GM21367 (cell line): ENCODE data around the gene TXNDC8.
"Not testable (repeated sequence)": the region's sequence is repeated elsewhere in the genome, so short reads cannot be mapped to it uniquely, and the experiment has no call there.

ENCODE experiments used
- ATAC-seq: cut with Tn5 transposase; IDR thresholded peaks from one replicate; pipeline ENCODE4 v1.9.1; 2021; ENCODE audit not compliant: unreplicated experiment

The TXNDC8 gene

DNA sequence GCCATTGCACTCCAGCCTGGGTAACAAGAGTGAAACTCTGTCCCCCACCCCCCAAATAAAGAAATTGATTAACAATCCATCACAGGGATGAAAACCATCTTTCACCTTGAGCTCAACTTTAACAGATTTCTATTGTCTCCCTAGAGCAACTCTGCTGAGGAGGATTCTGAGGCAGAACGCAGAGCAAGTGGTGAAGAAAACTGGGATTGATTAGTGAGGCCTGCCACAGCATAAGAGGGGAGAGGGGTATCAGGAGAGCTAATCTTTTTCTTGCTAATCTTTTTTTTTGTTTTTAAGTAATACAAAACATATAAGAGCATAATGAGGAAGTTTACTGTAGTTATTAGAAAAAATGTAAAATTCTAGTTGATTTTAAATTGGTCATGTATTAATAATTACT is 8.9 kb downstream of the TXNDC8 start:
- no peak for ATAC-seq

DNA sequence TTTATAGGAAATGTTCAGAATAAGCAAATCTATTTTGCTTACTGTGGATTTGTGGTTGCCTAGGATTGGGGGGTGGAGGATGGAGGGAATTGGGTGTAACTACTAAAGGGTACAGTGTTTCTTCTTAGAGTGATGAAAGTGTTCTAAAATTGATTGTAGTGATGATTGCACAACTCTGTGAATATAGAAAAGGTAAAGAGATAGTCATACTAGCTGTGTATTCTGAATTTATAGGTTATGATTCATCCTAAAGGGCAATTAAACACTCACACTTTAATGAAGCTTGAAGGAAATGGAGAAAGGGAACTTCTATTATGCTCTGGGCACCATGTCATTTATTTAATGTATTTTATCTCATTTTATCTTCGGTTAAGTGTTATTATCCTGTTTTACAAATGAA is 9.9 kb downstream of the TXNDC8 start:
- no peak for ATAC-seq

DNA sequence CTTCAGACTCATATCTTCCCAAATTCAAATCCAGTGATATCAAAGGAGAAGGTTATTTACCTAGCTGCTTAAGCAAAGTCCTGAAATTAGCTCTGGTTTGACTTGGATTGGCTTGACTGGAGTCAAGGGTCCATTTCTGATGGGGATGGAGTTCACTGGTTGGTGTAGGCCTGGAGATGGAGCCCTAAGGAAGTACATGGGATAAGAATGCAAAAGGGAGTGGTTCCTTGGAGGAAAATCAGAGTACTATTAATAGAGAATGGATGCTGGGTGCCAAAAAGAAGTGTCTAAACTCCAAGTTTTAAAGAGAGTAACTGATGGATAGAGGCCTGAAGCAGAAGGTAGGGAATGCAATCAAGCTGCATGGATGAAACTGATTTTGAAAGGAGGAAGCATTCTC is 13.8 kb downstream of the TXNDC8 start:
- no peak for ATAC-seq

DNA sequence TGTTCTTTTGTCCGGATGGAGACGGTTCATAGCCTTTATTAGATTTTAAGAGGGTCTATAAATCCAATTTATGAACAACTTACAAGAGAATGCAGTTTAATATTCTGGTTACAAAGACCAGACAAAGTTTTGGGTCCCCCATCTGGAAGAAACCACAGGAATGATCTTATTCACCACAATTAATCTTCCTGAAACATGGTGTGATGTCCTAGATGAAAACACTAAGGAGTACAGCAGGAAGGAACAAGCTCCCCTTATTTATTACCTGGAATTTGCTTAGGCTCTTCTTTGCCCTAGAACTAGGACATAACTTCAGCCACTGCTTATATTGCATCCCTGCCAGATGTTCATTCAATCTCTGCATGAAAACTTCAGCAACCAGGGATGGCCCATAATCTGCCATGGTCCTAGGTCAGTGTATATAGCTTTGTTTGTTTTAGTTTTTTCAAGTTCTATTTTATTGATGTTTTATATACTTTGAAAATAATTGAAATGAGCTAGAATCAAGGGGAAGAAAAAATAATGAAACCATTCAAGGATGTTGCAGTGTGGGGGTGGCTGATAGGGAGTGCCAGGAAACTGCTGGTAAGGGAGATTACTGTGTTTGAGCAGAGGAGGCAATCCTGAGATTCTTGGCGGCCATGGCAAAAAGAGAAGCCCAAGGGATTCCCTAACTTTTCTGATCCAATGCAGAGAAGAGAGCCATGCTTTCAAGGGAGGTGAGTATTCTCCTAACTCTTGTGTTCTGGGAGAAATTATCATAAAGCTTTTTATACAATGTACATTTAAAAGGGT is 16.8 kb downstream of the TXNDC8 start:
- no peak for ATAC-seq

DNA sequence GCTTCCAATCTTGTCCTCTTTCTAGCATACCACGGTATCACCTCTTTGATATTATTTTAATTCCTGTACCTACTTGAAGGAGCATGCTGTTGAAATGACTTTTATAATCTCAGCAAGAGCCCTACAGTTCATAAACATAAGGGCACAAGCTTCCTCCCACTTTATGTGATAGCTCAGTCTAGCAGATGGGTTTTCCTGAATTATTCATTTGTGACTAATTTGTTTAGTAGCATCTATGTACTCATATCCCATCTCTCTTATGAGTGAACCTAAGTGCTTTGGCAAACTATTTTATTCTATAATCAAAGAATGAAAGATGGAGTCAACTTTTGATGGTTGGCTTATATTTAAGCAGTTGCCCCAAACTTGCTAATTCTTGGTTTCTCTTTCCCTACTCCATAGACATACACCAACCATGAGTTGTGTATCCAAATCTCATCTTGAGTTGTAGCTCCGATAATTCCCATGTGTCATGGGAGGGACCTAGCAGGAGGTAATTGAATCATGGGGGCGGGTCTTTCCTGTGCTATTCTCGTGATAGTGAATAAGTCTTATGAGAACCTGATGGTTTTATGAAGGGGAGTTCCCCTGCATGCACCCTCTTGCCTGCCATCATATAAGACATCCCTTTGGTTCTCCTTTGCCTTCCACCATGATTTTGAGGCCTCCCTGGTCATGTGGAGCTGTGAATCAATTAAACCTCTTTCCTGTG is 17.7 kb downstream of the TXNDC8 start:
- no peak for ATAC-seq

DNA sequence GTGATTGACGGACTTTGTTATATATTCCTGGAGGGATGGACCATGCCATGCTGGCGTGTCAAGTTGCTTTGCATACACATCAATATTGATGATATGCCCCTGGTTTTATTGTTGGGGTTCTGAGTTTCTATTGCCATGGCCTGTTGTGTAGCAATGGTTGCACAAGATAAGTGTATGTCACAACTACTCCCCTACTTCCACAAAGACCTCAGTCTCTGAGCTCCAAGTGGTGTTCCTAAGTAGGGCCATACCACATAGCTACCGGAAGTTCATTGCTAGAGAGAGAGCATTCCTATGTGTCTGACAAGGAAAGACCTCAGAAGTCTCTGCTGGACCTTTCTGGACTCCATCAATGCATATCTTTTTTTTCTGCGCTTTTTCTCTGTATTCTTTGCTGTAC is 19.8 kb downstream of the TXNDC8 start:
- no peak for ATAC-seq

DNA sequence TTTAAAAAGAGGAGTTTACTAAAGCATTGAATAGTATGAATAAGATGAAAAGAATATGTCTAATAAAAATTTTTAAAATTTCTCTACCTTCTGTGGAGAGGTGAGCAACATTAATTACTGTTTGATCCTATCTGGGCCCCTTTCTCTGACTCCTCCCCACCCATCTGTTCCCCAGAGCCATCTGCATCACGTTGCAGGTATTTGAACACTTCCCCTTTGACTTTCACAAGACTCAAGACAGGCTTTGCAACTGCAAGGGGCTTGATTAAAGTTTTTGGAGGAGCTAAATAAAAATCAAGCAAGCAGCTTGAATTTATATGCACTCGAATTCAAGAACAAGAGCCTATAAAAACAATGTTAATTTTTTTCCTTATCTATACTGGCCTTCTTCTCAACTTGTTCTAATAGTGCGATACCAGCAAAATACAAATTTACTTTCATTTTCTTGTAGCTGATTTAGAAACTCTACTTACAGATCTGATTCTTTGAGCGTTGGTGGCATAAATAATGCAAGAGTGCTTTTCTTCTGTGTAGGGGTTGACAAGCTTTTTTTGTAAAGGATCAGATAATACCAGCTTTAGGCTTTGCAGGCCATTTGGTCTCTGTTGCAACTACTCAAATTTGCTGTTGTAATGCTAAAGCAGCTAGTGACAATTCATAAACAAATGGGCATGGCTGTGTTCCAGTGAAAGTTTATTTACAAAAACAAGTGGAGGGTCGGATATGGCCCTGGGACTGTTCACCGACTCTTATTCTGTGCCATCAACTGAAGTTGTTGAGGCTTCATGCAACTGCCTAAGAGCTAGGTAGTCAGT is 21.2 kb downstream of the TXNDC8 start:
- peak; percentile 99 for ATAC-seq

DNA sequence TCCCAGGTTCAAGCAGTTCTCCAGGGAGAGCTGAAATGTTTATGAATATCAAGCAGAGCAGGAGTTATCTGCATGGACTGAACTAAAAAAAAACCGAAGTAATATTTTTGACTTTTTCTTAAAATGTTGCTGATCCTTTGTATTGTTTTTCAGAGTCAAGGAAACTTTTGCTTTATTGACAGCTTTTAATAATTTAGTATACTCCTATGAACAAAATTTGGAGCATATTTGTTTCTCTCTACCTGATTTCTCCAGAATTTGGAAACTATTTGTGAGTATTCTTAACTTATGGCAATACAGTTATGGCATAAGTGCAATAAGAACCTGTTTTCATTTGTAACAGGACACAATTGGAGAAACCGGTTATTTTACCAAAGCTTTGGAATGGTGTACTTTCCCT is 25.7 kb downstream of the TXNDC8 start:
- not testable (repeated sequence) for ATAC-seq

DNA sequence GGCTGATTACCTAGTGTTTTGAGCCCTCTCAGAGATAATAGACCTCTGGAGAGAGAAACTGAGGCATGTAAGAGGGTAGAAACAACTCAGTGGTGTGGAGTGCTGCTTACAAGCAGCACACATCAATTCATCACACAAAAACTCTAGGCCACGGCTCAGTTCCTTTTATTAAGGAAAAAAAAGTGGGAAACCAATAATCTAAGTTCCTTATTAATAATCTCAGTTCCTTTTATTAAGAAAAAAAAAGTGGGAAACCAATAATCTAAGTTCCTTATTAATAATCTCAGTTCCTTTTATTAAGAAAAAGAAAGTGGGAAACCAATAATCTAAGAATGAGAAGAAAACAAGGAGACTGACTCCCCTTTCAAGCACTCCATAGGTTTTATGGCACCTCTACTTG is 28.0 kb downstream of the TXNDC8 start:
- ATAC-seq = no peak

DNA sequence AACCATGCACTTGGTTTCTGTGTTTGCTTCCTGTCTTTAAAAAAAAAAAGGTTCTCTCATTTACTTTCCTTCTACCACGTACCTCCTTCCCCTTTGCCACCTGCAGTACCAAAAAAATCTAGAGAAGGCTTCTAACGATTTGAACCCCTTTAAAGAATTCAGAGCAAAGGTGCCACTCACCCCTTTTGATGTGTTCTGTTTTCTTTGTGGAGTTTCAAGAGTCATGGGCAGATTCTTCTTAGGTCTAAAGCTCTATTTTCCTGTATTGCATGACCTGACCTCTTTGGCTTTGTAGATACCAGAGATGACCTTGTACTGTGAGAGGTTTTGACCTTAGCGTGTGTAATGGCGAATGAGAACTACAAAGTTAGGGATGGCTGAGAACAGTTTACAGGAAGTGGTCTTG is 29.0 kb downstream of the TXNDC8 start:
- no peak for ATAC-seq

DNA sequence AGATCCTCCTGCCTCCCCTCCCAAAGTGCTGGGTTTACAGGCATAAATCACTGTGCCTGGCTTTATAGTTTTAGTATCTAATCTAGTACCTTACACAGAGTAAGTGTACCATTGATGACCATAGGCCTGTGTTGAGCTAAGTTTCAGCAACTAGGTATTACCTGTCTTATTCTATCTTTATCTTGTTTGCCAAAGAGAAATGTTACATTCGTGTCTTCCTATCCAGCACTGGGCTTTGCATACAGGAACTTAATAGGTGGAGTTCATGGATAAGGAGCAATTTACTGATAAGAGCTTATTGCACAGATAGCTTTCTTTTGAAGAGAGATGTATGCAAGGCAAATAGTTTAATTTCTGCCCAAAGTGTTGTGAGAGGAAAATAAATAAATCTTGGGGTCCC is 30.5 kb downstream of the TXNDC8 start:
- ATAC-seq = no peak

DNA sequence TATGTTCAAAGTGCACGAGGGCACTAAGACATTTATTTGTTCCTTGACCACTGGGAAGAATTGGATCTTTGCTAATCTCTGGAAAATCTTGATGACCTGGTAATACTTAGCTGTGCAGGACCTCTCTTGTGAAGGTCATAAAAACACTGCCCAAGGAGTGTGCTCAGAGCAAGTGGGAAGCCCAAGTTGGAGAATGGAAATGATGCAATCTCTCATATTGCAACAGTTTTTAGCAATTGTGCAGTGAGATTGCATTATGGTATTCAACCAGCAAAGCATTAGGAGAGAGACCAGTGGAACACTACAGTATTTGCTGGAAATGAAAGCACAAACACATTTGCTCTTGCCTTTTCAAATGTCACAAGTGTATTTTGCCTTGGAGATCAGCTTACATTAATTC is 34.5 kb downstream of the TXNDC8 start:
- ATAC-seq = no peak

DNA sequence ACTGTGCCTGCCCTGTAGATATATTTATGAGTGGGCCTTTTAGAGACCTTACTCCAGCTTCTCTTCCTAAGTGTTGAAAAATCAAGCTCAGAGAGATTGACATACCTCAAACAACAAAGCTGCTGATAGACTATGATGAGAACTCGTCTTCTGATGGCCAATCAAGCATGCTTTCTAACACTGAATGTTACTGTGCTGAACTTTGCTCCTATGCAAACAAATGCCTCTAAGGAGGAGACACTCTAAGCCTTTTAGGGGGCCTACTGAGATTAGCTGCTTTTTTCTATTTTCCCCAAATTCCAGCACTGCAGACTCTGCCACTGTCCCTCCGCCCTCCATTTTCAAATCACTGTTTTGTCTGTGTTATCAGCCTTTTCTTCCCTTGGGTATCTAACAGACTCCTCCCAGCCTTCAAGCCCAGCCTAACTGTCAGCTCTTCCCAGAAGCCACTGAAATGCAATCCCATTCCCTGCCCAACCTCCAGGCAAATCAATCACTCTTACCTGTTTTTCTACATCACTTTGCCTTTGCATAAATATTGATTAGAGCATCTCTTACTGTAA is 39.5 kb downstream of the TXNDC8 start:
- ATAC-seq = no peak

DNA sequence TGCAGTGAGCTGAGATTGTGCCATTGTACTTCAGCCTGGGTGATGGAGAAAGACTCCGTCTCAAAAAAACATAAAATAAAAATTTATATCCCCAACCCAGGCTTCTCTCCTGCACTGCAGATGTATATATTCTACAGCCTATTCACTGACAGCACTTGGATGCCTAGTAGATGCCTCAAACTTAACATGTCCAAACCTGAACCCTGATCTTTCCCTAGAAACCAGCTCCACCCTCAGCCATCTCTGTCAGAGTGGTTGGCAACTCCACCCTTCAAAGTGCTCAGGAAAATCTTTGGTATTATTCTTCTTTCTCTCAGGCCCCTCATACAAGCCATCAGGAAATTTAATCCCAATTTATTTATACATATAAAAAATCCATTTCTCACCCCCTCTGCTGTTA is 44.4 kb downstream of the TXNDC8 start:
- ATAC-seq = no peak

DNA sequence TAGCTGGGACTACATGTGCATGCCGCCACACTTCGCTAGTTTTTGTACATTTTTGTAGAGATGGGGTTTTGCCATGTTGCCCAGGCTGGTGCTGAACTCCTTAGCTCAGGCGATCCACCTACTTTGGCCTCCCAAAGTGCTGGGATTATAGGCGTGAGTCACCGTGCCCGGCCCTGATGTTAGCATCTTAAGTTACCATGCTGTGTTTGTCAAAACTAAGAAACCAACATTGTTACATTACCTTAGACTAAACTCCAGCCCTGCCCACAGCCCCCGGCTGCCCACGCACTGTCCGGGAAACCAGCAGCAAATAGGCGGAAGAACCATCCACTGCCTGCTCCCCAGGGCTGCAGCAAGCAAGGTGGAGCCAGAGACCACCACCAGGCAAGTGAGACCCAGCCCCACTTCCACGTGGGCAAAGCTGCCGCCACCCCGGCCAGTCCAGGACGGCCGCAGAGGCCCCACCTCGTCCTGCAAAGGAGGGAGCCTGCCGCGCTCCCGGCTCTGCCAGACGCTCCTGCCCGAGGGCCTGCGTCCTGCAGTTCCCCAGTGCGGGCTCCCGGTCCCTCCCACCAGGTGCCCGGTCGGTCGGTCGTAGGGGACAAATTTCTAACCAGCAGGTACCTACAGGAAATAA is 45.6 kb downstream of the TXNDC8 start:
- ATAC-seq = no peak

DNA sequence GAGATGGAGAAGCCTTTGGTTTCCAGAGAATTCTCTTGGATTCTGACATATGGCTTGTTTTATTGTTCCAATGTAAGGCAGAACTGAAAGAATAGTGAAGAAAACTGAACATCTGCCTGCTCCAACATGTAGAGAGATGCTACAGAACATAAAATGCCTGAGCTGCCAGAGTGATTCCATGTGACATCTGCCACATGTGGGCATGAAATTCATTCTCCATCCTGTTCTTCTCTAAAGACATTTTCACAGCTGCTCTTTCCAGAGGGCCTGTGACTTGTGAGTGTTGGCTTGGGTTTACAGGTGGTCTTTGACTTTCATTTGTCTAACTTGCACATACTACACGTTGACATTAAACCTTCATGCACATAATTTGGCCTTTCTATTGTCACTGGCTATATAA is 47.7 kb downstream of the TXNDC8 start:
- no peak for ATAC-seq

DNA sequence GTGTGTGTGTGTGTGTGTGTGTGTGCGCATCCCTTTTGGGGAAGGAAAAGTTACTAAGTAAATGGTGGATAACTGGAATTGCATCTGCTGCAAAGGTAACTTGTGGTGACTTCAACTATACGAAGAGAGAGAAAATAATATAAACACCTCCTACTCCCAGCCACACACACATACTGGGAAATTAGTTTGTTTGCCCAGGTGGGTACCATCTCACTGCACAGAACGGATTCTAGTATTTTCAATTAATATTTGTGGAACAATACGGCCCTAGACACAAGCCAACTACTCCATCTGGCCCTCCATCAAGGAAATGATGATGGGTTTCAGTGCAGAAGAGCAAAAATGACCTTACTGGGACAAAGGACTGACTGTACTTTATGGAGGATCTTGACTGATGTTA is 49.2 kb downstream of the TXNDC8 start:
- no peak for ATAC-seq

DNA sequence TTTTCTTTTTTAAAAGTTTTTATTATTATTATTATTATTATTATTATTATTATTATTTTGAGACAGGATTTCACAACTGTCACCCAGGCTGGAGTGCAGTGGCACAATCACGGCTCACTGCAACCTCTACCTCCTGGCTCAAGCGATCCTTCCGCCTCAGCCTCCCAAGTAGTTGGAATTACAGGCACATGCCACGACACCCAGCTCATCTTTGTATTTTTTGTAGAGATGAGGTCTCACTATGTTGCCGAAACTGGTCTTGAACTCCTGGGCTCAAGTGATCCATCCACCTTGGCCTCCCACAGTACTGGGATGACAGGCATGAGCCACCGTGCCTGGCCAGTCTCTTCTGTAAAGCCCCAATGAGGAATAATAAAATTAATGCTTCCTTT is 50.4 kb downstream of the TXNDC8 start:
- no peak for ATAC-seq

DNA sequence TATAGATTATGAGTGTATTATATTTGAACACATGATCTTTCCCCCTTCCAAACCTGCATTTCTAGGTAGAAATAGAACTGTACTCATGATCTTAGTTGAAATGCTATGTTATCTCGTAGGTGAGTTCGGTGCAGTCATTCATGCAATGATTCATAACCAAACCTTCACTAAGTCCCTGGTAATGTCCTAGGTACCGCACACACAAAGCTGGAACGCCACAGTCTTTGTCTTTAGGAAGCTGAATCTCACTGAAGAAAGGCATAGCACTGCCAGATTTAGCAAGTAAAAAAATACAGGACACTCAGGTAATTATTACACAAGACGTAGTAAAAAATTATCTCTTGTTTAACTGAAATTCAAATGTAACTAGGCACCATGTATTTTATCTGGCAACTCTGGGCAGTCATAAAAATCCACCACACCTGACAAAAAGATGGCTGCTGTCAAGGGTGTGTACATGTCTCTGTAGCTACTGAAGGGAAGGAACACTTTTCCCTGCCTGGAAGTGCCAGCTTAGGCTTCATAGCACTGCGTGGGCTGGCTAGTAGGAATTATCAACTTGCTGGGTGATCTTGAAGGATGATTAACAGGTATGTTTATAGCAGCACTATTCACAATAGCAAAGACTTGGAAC is 53.3 kb downstream of the TXNDC8 start:
- ATAC-seq = no peak

DNA sequence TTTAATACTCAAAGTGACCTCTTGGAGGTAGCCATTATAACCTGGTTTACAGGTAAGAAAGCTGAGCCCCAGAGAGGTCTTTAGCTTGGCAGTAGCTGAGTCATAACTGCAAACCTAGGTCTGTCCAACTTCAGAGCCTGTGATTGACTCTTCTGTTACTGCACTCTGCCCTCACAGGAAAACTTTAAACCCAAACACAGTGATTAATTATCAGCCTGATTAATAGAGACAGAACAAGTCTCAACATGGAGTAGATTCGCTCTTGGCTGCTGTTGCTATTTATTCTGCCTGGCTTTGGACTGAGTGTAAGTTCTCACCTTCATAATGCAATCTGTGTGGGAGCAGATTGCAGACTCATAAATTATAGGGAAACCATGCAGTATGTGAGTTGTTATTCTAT is 53.9 kb downstream of the TXNDC8 start:
- ATAC-seq = no peak

DNA sequence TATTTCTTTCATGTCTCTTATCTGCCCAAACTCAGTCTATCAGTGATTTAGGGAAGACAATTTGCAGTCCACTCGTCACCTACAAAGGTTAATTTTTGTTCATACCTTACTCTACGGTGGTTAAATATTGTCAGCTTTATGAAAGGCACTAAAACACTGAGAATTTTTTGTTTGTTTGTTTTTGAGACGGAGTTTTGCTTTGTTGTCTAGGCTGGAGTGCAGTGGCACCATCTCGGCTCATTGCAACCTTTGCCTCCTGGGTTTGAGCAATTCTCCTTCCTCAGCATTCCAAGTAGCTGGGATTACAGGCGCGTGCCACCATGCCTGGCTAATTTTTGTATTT is 55.0 kb downstream of the TXNDC8 start:
- no peak for ATAC-seq
